ENCODE measurements around the gene VASH2.

Gene VASH2

GRCh38 chr1:212955961-212956620, 5.8 kb downstream of the VASH2 start:
- no peak for TF ChIP-seq CTCF (IDR thresholded peaks at IDR 0.05; ENCODE audit: borderline replicate concordance, control extremely low read depth, extremely low read depth, insufficient read depth, missing control alignments)
- DNase-seq (ENCODE audit: low spot score), result no peak
- in situ Hi-C loops (cut with MboI; ENCODE audit: low sequenced_read_pairs, unreplicated experiment), result no loop called here

- no peak for TF ChIP-seq CTCF (IDR thresholded peaks at IDR 0.05; ENCODE audit: borderline replicate concordance, control extremely low read depth, extremely low read depth, insufficient read depth, missing control alignments)
- in situ Hi-C loops (cut with MboI; ENCODE audit: low sequenced_read_pairs, unreplicated experiment), result no loop called here
- DNase-seq (ENCODE audit: low spot score), result no peak
These were observed 7.2 kb downstream of the VASH2 start for GRCh38 chr1:212957546-212957945.

- in situ Hi-C loops (cut with MboI; ENCODE audit: low sequenced_read_pairs, unreplicated experiment), result no loop called here
- peak; percentile 45 for DNase-seq (ENCODE audit: low spot score)
These were observed 7.8 kb downstream of the VASH2 start for GRCh38 chr1:212958175-212958574.

GRCh38 chr1:212959266-212960220, 9.2 kb downstream of the VASH2 start:
- in situ Hi-C loops (cut with MboI; ENCODE audit: low sequenced_read_pairs, unreplicated experiment), result no loop called here
- peak; percentile 84 for DNase-seq (ENCODE audit: low spot score)
- no peak for TF ChIP-seq CTCF (IDR thresholded peaks at IDR 0.05; ENCODE audit: borderline replicate concordance, control extremely low read depth, extremely low read depth, insufficient read depth, missing control alignments)

More at GRCh38 chr1:212958175-212958574, 7.8 kb downstream of the VASH2 start:
- TF ChIP-seq CTCF (IDR thresholded peaks at IDR 0.05; ENCODE audit: borderline replicate concordance, control extremely low read depth, extremely low read depth, insufficient read depth, missing control alignments), result no peak

- no peak for TF ChIP-seq CTCF (IDR thresholded peaks at IDR 0.05; ENCODE audit: borderline replicate concordance, control extremely low read depth, extremely low read depth, insufficient read depth, missing control alignments)
- in situ Hi-C loops (cut with MboI; ENCODE audit: low sequenced_read_pairs, unreplicated experiment), result no loop called here
- DNase-seq (ENCODE audit: low spot score), result no peak
These were observed 10.6 kb downstream of the VASH2 start for GRCh38 chr1:212960932-212961331.

- DNase-seq (ENCODE audit: low spot score), result no peak
- in situ Hi-C loops (cut with MboI; ENCODE audit: low sequenced_read_pairs, unreplicated experiment), result no loop called here
- no peak for TF ChIP-seq CTCF (IDR thresholded peaks at IDR 0.05; ENCODE audit: borderline replicate concordance, control extremely low read depth, extremely low read depth, insufficient read depth, missing control alignments)
These were observed 12.2 kb downstream of the VASH2 start for GRCh38 chr1:212962509-212962908.
